DMS153 treated with DMSO at 0.1 percent for 48 hours (cell line): ENCODE measurements around the gene RBM47.
"Not testable (repeated sequence)": the region's sequence is repeated elsewhere in the genome, so short reads cannot be mapped to it uniquely, and the experiment has no call there.

ENCODE experiments used
- DNase-seq: peaks from one replicate; lab custom pipeline; 2025; ENCODE audit not compliant: unreplicated experiment; lab: John Stamatoyannopoulos, UW

Gene RBM47

DNA sequence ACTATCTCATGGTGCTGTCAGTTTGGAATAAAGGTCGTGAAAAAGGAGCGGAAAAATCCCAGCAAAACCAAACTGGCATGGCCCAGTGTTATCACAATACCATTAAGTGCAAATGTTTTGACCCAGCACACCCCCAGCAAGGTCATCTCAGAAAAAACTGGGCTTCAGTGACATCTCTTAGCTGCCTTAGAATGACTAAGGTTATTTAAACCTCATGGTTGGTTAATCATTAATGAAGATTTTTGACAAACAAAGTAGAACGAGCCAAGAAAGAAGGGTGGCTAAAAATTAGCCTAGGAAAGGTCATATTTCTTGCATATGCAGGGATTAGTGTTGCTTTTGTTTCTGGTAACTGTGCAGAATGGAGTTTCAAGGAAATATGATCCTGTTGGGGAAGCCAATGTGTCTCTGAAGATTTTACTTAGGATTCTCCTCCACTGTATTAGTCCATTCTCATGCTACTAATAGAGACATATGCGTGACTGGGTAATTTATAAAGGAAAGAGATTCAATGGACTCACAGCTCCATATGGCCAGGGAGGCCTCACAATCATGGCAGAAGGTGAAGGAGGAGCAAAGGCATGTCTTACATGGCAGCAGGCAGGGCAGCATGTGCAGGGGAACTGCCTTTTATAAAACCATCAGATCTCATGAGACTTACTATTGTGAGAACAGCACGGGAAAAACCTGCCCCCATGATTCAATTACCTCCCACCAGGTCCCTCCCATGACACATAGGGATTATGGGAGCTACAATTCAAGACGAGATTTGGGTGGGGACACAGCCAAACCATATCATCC, 211.0 kb downstream of the RBM47 start:
- no peak for DNase-seq

DNA sequence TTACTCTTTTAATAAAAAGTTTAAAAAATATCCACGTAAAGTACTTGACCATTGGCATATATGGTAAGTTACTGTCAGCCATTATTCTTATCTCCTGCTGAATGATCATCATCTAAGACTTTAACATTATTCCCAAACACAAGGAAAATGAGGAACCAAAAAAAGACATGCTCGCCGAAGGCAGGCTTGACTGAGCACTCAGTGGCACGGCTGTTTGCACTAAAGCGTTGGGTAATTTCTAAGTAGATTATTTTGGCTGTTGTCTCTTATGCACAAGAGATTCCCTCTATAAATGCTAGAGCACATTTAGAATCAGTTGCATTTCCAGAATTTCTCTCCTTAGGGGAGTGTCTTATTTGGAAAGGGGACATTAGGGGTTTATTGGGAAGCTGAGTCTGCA, 211.7 kb downstream of the RBM47 start:
- DNase-seq = no peak

DNA sequence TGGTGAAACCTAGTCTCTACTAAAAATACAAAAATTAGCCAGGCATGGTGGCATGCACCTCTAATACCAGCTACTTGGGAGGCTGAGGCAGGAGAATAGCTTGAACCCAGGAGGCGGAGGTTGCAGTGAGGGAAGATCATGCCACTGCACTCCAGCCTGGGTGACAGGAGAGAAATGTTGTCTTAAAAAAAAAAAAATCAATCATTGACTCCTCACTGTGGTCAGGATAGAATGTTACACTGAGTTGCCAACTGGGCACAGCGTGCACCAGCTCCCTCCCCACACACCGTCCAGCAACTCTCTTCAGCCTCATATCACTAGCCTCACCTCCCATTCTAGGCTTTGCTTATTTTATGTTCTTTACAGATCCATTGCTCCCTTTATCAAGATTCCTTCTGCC, 215.0 kb downstream of the RBM47 start:
- DNase-seq = no peak

- no peak for DNase-seq
Observed at GRCh38 chr4:40412866-40413795, 216.5 kb downstream of the RBM47 start.

GRCh38 chr4:40412388-40412787, 217.3 kb downstream of the RBM47 start:
- DNase-seq = no peak

DNA sequence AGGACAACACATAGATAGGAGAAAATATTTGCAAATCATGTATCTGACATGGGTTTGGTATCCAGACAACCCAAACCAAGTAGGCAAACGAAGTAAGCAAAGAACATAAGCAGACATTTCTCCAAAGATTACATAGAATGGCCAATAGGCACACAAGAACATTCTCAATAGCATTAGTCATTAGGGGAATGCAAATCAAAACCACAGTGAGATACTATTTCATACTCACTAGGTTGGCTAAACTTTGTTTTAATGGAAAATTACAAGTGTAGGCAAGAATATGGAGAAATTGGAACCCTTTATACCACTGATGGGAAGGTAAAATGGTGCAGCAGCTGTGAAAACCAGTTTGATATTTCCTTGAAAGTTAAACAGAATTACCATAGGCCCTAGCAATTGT, 219.8 kb downstream of the RBM47 start:
- no peak for DNase-seq

DNA sequence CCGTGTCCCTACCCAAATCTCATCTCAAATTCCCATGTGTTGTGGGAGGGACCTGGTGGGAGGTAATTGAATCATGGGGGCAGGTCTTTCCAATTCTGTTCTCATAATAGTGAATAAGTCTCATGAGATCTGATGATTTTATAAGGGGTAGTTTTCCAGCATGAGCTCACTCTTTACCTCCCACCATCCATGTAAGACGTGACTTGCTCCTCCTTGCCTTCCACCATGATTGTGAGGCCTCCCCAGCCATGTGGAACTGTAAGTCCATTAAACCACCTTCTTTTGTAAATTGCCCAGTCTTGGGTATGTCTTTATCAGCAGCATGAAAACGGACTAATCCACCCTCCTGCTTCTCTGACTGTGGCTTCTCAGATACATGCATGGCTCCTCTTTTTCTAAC, 222.2 kb downstream of the RBM47 start:
- not testable (repeated sequence) for DNase-seq

- no peak for DNase-seq
Observed at GRCh38 chr4:40406340-40406739, 223.3 kb downstream of the RBM47 start.

DNA sequence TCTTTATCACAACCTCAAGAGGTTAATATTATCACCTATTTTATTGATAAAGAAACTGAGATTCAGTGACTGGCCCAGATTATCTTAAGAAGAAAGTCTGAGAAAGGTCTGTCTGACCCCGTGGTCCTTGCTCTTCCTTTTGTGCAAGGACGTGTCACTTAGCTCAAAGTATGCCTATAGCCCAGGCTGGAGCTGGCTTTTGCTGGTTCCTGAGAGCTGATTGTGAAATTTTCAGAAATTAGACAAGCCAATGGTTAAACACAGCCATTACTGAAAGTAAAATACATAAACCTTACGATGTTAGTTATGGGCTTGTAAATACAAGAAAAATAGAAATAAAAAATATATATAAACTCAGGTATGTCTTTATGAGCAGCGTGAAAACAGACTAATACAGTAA, 224.5 kb downstream of the RBM47 start:
- DNase-seq = no peak

DNA sequence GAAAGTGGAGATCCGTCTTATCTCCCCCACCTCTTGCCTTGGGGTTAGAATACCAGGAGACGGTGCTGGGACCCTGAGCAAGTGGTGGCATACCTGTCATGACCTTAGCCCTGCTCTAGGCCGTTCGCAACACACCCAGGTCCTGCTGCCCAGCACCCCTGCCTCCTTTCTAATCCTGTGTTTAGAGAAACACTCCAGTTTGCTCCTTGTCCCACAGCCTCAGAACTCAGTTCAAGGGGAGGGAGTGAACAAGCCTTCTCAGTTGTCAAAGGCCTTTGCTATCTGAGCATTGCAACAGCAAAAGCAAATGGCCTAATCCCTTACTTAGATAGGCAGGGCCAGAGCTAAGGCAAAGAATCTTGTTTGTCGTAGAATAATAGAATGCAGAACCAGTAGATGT, 226.6 kb downstream of the RBM47 start:
- no peak for DNase-seq

DNA sequence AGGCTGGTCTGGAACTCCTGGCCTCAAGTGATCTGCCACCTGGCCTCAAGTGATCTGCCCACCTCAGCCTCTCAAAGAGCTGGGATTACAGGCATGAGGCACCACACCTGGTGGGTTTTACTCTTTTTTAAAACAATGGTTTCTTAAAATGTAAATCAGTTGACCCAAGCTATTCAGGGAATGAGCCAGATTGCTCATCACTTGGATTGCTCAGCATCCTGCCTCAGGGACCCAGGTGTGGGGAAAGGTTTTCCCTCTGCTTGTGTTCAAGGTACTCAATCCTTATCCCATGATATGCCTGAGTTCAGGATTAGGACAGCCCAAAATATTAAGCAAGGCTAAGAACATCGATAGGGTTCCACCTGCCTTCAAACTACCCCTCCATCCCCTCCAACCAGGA, 227.1 kb downstream of the RBM47 start:
- no peak for DNase-seq

DNA sequence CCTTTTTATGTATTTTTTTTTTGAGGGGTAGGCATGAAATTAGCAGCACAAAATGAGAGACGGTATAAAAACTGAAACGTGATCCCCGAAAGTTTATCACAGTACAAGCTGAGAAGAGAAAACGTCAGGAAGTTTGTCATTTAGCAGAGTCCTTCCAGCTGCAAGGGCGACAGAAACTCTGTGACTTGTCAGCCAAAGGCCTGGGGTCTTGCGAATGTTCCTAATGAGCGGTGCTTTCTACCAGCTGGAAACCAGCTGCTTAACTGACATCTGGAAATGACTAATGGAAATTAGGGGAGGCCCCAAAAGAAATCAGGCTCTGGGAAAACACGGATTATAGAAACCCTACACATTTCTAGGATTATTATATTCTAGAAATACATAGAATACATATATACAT, 228.0 kb downstream of the RBM47 start:
- no peak for DNase-seq

DNA sequence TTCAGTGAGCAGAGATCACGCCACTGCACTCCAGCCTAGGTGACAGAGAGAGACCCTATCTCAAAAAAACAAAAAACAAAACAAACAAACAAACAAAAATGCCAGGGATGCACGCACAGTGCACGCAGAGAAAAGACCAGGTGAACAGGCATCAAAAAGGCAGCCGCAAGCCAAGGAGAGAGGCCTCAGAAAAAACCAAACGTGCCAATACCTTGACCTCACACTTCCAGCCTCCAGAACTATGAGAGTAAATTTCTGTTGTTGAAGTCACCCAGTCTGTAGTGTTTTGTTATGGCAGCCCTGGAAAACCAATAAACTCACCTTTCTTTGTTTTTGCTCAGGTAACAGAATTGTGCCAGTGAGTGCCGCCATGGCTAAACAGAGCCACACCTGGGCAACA, 228.6 kb downstream of the RBM47 start:
- no peak for DNase-seq

- DNase-seq = no peak
Observed at GRCh38 chr4:40399578-40399977, 230.1 kb downstream of the RBM47 start.

DNA sequence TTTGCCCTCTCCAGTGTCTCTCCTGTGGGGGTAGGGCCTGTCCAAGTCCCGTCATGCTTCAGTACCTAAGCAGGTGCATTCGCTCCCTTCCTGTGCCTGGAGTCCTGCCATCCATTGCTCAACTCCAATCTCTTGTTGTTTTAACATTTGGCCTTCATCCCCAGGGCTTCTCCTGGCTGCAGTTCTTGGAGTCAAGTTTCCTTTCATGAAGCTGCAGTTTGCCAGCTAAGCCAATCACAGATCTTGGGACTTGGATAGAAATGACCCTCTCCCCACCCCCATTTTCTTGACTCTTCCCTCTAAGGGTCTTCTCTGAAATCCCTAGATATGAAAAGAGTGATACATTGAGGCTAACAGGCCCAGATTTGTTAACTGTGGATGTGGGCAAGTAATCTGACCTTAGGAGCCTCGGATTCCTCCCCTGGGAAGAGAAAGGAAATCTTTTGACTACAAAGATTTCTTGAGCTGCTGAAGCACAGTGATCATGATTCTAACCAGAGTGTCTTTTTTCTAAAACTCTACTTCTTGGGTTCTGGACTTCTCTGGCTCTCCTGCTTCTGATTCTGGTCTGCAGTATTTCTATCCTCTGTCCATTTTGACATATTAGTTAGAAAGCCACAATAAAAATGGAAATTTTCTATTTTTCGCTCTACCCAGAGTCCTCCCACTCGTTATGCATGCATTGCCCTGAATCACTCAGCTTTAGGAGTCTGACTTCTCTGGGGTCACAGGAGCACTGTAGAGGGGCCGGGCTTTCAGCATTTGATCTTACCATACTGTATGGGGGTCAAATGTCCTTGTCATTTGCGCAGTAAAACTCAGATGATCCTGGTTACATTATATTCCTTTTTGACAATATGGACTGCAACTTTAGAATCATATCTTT, 233.5 kb downstream of the RBM47 start:
- DNase-seq = peak; percentile 1

DNA sequence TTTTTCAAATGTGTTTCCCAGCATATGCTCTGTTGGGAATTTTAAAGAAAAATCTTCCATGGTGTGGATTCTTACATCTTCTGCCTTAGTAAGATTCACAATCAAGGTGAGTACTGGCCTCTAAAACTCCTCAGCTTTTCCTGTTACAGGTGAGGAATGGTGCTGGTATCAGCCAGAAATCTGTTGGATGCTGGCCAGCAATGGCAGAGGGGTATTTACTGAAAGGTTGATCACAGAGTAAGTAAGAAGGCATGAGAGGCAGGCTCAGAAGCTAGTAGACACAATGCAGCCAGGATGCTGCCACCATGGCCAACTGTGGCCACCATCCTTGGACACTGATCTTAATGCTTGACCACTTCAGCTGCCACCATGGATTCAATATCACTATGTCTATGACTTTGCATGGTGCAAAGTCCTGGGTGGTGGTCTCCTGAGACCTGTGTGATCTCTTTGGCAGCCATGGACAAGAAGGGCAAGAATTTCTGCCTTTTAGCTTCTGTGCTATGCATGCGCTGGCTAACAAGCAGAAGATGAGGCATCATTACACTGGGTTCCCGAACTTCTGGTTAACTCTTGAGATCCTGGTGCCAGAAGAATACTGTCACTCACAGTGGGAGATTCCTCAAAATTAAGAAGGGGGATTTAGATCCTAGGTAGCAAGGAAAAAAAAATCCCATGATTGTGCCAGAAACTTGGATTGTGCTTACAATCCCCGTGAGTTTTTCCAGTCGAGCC, 234.3 kb downstream of the RBM47 start:
- DNase-seq = no peak

DNA sequence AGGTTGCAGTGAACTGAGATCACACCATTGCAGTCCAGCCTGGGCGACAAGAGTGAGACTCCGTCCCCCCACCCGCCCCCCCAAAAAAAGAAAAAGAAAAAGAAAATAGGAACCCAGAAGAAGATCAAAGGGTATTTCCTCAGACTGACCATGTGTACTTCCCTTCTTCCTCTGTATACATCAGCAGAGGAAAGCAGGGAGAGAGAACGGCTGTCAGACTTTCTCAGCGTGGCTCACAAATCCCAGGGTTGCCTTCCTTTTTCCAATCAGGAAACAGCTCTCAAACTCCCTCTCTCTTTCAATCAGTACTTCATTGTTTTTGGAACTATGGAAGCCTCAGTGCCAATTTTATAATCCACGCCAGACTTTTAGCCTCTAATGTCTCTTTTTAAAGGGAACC, 235.4 kb downstream of the RBM47 start:
- no peak for DNase-seq

- not testable (repeated sequence) for DNase-seq
Observed at GRCh38 chr4:40392241-40392640, 237.4 kb downstream of the RBM47 start.

DNA sequence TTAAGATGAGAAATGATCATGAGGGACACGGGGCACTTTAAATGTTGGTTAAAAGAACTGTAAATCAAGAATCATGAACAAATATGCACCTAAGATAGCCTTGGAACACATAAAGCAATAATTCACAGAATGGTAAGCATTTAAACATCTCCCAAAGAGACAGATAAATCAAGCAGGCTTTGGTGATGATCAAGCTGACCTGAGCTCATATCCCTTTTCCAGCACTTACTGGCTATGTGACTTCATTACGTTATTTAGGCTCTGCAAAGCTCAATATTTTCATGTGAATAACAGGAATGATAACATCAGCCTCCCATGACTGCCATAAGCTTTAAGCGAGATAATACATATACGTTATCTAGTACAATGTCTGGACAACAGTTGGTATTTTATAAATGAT, 239.7 kb downstream of the RBM47 start:
- no peak for DNase-seq

DNA sequence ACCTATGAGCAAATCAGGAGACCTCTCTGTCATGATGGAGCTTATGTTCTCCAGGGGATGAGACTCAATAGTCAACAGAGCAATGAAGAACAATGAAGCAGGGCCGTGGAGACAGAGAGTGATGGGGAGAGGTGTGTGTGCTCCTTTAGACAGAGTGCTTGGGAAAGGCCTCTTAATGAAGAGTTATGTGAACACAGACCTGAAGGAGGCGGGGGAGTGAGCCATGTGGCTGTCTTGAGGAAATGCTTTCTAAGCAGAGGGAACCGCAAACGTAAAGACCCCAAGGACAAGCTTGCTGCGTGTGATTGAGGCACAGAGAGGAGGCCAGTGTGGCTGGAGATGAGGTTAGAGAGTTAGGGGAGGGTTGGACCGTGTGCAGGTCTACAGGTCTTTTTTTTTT, 241.4 kb downstream of the RBM47 start:
- no peak for DNase-seq

- DNase-seq = no peak
Observed at GRCh38 chr4:40380647-40381046, 249.0 kb downstream of the RBM47 start.
